Measurements from ENCODE around the gene PTH1R. TPM values are rescaled to one million over a fixed set of nuclear protein-coding genes. Genes with fewer than 3 reads are reported as not detected.

Gene PTH1R
- total RNA-seq, 1 experiment from 2014 or later: 0.32 TPM

DNA sequence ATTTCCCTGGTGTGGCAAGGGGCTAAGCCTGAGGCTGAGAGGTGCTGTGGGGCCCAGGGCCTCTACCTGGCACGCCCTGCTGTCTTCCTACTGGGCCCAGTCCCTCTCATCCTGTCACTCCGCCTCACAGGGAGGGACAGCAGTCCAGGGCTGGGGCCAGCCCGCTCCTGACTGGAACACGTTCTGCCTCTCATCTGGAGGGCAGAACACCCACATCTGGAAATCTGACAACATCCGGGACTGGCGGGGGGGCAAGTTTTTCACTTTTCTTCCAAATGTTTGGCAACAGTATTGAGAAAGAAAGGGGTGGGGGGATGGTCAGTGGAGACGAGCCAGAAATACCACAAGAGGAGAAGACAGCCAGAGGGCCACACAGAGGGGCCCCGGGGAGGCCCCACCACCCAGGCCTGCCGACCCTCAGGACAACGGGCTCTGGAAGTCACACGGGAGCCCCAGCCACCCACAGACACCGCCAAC, 12.5 kb upstream of the PTH1R start:
- Histone ChIP-seq H3K27ac (ENCODE audit: low read depth, low read length) (no peak overlapping the region), H3K27me3 (ENCODE audit: insufficient read depth, low read length) (no peaks in the 10 kb centered on the region), H3K4me3 (replicated peaks in 1 of 2; ENCODE audit: low read depth in 1 of 2, low read length in 2 of 2) (no peak overlapping the region), H3K36me3 (ENCODE audit: control insufficient read depth in 1 of 2, insufficient read depth in 2 of 2, low read length in 2 of 2) (no peaks in the 10 kb centered on the region), H3K9me3 (ENCODE audit: control insufficient read depth in 1 of 2, insufficient read depth in 1 of 2, low read depth in 1 of 2, low read length in 2 of 2) (no peaks in the 10 kb centered on the region), H3K79me2 (ENCODE audit: insufficient read depth, low read length) (no peaks in the 10 kb centered on the region), H2AFZ (ENCODE audit: low read depth, low read length, poor library complexity, severe bottlenecking) (no peak overlapping the region), H3K4me1 (ENCODE audit: control insufficient read depth in 1 of 2, insufficient read depth in 2 of 2, low read length in 2 of 2) (no peaks in the 10 kb centered on the region), H4K20me1 (ENCODE audit: insufficient read depth) (no peaks in the 10 kb centered on the region), H3K4me2 (ENCODE audit: low read length) (no peak overlapping the region), H3K9me2 (ENCODE audit: insufficient read depth) (no peaks in the 10 kb centered on the region), H3K9ac (ENCODE audit: low read length) (no peak overlapping the region)
- no TSS peak for BruUV-seq (replicated peaks)
- no peak for ATAC-seq
- CTCF ChIA-PET: no interaction called here
- no peak for TF ChIP-seq EGR1 (IDR thresholded peaks at IDR 0.05; ENCODE audit: low read depth)
- TF ChIP-seq POLR2AphosphoS5 (IDR thresholded peaks at IDR 0.05; ENCODE audit: low read depth, low read length): no peak
- TF ChIP-seq JUND (IDR thresholded peaks at IDR 0.05): no peak
- no peak for TF ChIP-seq RAD21 (IDR thresholded peaks at IDR 0.05; ENCODE audit: low read depth)
- TF ChIP-seq, protein P1, sequence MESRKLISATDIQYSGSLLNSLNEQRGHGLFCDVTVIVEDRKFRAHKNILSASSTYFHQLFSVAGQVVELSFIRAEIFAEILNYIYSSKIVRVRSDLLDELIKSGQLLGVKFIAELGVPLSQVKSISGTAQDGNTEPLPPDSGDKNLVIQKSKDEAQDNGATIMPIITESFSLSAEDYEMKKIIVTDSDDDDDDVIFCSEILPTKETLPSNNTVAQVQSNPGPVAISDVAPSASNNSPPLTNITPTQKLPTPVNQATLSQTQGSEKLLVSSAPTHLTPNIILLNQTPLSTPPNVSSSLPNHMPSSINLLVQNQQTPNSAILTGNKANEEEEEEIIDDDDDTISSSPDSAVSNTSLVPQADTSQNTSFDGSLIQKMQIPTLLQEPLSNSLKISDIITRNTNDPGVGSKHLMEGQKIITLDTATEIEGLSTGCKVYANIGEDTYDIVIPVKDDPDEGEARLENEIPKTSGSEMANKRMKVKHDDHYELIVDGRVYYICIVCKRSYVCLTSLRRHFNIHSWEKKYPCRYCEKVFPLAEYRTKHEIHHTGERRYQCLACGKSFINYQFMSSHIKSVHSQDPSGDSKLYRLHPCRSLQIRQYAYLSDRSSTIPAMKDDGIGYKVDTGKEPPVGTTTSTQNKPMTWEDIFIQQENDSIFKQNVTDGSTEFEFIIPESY (IDR thresholded peaks at IDR 0.05; ENCODE audit: extremely low read depth, insufficient replicate concordance, low read length): no peak
- no peak for TF ChIP-seq POLR2A (IDR thresholded peaks at IDR 0.05; ENCODE audit: borderline replicate concordance, extremely low read depth, insufficient read depth, insufficient read length)
- TF ChIP-seq SRF (IDR thresholded peaks at IDR 0.05; ENCODE audit: low read depth): no peak
- no peak for TF ChIP-seq EZH2 (IDR thresholded peaks at IDR 0.05)
- TF ChIP-seq, protein P2, sequence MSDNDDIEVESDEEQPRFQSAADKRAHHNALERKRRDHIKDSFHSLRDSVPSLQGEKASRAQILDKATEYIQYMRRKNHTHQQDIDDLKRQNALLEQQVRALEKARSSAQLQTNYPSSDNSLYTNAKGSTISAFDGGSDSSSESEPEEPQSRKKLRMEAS (IDR thresholded peaks at IDR 0.05): no peak
- TF ChIP-seq FOSL1 (IDR thresholded peaks at IDR 0.05; ENCODE audit: low read depth): no peak
- no peak for TF ChIP-seq YY1 (IDR thresholded peaks at IDR 0.05; ENCODE audit: extremely low read depth, insufficient replicate concordance, low read depth, low read length)
- no peak for TF ChIP-seq SP1 (IDR thresholded peaks at IDR 0.05; ENCODE audit: low read depth)
- no peak for TF ChIP-seq TCF7L2 (IDR thresholded peaks at IDR 0.05; ENCODE audit: borderline replicate concordance, extremely low read depth, insufficient read depth, insufficient read length)
- TF ChIP-seq, protein P3, sequence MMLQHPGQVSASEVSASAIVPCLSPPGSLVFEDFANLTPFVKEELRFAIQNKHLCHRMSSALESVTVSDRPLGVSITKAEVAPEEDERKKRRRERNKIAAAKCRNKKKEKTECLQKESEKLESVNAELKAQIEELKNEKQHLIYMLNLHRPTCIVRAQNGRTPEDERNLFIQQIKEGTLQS (IDR thresholded peaks at IDR 0.05): no peak
- TF ChIP-seq ZNF274 (IDR thresholded peaks at IDR 0.05; ENCODE audit: low read depth, low read length): no peak
- no peak for TF ChIP-seq ELF1 (IDR thresholded peaks at IDR 0.05; ENCODE audit: borderline replicate concordance, low read depth)
- TF ChIP-seq EZH2phosphoT487 (IDR thresholded peaks at IDR 0.05; ENCODE audit: borderline replicate concordance): no peak
- TF ChIP-seq, protein P4, sequence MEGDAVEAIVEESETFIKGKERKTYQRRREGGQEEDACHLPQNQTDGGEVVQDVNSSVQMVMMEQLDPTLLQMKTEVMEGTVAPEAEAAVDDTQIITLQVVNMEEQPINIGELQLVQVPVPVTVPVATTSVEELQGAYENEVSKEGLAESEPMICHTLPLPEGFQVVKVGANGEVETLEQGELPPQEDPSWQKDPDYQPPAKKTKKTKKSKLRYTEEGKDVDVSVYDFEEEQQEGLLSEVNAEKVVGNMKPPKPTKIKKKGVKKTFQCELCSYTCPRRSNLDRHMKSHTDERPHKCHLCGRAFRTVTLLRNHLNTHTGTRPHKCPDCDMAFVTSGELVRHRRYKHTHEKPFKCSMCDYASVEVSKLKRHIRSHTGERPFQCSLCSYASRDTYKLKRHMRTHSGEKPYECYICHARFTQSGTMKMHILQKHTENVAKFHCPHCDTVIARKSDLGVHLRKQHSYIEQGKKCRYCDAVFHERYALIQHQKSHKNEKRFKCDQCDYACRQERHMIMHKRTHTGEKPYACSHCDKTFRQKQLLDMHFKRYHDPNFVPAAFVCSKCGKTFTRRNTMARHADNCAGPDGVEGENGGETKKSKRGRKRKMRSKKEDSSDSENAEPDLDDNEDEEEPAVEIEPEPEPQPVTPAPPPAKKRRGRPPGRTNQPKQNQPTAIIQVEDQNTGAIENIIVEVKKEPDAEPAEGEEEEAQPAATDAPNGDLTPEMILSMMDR (IDR thresholded peaks at IDR 0.05 in 2 of 3, conservative IDR thresholded peaks at IDR 0.05 in 1 of 3; ENCODE audit: borderline replicate concordance in 1 of 3, insufficient read depth in 1 of 3, low read depth in 2 of 3, low read length in 2 of 3): no peak
- TF ChIP-seq CEBPB (IDR thresholded peaks at IDR 0.05; ENCODE audit: low read depth): no peak
- TF ChIP-seq ZFX (IDR thresholded peaks at IDR 0.05): no peak
- POLR2A ChIA-PET: no interaction called here
- intact Hi-C loops (cut with micrococcal nuclease): loop anchor here (5.0 kb wide), 1 partner anchor 507 kb away; no protein-coding TSS in a partner anchor
- RAD21 ChIA-PET (ENCODE audit: low non-redundant PET in 1 of 2, low total read pairs in 2 of 2, uncharacterized antibody in 2 of 2, unreplicated experiment in 2 of 2): no interaction called here
- DNase-seq (ENCODE audit: low read depth, low spot score): no peak

All from HCT116 (cell line).